VCaP (cell line): Measurements from ENCODE around the gene SEMA5B.

Experiments used
- H3K27ac ChIP-seq: fragments of 450-650 bp; 2 replicates; pipeline ENCODE4 v1.5.1; 2017
- TF ChIP-seq, protein P1 (sequence below): fragments of 450-650 bp; conservative IDR thresholded peaks from 2 replicates; pipeline ENCODE4 v1.5.1; 2017; ENCODE audit warnings: mild to moderate bottlenecking, moderate library complexity

Gene SEMA5B

GRCh38 chr3:122938783-122939425, 88.7 kb downstream of the SEMA5B start:
- TF ChIP-seq, protein P1, sequence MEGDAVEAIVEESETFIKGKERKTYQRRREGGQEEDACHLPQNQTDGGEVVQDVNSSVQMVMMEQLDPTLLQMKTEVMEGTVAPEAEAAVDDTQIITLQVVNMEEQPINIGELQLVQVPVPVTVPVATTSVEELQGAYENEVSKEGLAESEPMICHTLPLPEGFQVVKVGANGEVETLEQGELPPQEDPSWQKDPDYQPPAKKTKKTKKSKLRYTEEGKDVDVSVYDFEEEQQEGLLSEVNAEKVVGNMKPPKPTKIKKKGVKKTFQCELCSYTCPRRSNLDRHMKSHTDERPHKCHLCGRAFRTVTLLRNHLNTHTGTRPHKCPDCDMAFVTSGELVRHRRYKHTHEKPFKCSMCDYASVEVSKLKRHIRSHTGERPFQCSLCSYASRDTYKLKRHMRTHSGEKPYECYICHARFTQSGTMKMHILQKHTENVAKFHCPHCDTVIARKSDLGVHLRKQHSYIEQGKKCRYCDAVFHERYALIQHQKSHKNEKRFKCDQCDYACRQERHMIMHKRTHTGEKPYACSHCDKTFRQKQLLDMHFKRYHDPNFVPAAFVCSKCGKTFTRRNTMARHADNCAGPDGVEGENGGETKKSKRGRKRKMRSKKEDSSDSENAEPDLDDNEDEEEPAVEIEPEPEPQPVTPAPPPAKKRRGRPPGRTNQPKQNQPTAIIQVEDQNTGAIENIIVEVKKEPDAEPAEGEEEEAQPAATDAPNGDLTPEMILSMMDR: no peak

GRCh38 chr3:122937745-122938144, 89.8 kb downstream of the SEMA5B start:
- TF ChIP-seq, protein P1: no peak
- H3K27ac ChIP-seq: no peak overlapping the region

More at GRCh38 chr3:122938783-122939425, 88.7 kb downstream of the SEMA5B start:
- no peak overlapping the region for H3K27ac ChIP-seq

GRCh38 chr3:122936986-122937385, 90.6 kb downstream of the SEMA5B start:
- TF ChIP-seq, protein P1: no peak

GRCh38 chr3:122936335-122936734, 91.2 kb downstream of the SEMA5B start:
- H3K27ac ChIP-seq: no peak overlapping the region
- TF ChIP-seq, protein P1: no peak

More at GRCh38 chr3:122936986-122937385, 90.6 kb downstream of the SEMA5B start:
- H3K27ac ChIP-seq: no peak overlapping the region

DNA sequence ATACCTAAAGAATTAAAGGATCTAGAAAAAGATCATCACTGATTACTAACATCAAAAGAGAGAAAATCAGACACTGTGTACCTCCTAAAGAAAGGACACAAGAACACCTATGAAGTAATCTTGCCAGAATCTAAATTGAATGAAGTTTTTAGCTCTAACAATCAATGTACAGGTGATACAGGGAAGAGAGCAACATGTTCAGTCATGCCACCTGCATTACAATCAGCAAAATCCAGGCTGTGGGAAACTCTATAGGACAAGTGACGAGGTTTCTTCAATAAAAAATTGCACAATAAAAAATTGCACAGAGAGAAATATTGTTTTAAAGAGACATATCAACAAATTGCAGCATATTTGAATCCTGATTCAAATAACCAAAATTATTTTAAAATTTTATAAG, 93.3 kb downstream of the SEMA5B start:
- no peak overlapping the region for H3K27ac ChIP-seq
- TF ChIP-seq, protein P1: no peak

- TF ChIP-seq, protein P1: no peak
- H3K27ac ChIP-seq: no peak overlapping the region
Observed at GRCh38 chr3:122932251-122932967, 95.2 kb downstream of the SEMA5B start.

GRCh38 chr3:122931636-122932035, 95.9 kb downstream of the SEMA5B start:
- TF ChIP-seq, protein P1: no peak
- no peak overlapping the region for H3K27ac ChIP-seq
